HepG2 (cell line): ENCODE data around the gene RRBP1. TPM values are rescaled to one million over a fixed set of nuclear protein-coding genes. Genes with fewer than 3 reads are reported as not detected.

Experiments
- BORCS8-MEF2B ChIP-seq: sonication (generic); formaldehyde crosslinking; IDR thresholded peaks from 2 replicates; pipeline ENCODE4 v1.8.0; 2022; ENCODE audit warnings: mild to moderate bottlenecking, missing genetic modification reagents
- BRD4 ChIP-seq: sonication (generic); formaldehyde crosslinking; IDR thresholded peaks from 2 replicates; pipeline ENCODE4 v1.4.0; 2020; ENCODE audit warnings: missing genetic modification reagents
- JUND ChIP-seq: sonication (generic); formaldehyde crosslinking; IDR thresholded peaks from 2 replicates; pipeline ENCODE4 v1.8.0; 2022; ENCODE audit warnings: mild to moderate bottlenecking, missing genetic modification reagents
- RARA ChIP-seq: IDR thresholded peaks from 2 replicates; pipeline ENCODE4 v1.6.1; 2016; ENCODE audit warnings: missing genetic modification reagents, missing compliant biosample characterization
- RFX1 ChIP-seq: fragments of 450-650 bp; IDR thresholded peaks from 2 replicates; pipeline ENCODE4 v1.6.1; 2017
- ZNF451 ChIP-seq: sonication (generic); formaldehyde crosslinking; IDR thresholded peaks from 2 replicates; pipeline ENCODE4 v1.5.0; 2020; ENCODE audit warnings: mild to moderate bottlenecking, missing genetic modification reagents
- ZNF616 ChIP-seq: sonication (generic); formaldehyde crosslinking; IDR thresholded peaks from 2 replicates; pipeline ENCODE4 v1.5.0; 2020; ENCODE audit warnings: low read depth, mild to moderate bottlenecking, missing genetic modification reagents
- polyA plus RNA-seq, 8 experiments: library from polyadenylated mRNA; depleted of rRNA in 3 of 8; stranded (reverse) in 7 of 8; unstranded in 1 of 8; fragments of >200 nt; fragmentation: Illumina TruSeq in 4 of 8; extraction: Trizol in 4 of 8; gene quantifications; 2 replicates each; pipeline versions ENCODE4 v1.2.1 to v1.2.3, GENCODE V29; 2011 to 2016; ENCODE audit warnings: low read depth in 4 of 8, missing spikeins in 1 of 8, mixed read lengths in 1 of 8; ENCODE audit not compliant: insufficient read depth in 1 of 8
- total RNA-seq, 5 experiments: library from RNA; depleted of rRNA; stranded (reverse); fragments of >200 nt; fragmentation: Illumina TruSeq; extraction: Trizol; gene quantifications; 2 replicates each; pipeline ENCODE4 v1.2.3, GENCODE V29; 2016; ENCODE audit warnings: low read depth in 1 of 5
- TF ChIP-seq, protein P1 (sequence below): sonication (generic); formaldehyde crosslinking; IDR thresholded peaks from 2 replicates; pipeline ENCODE4 v1.9.0; 2021; ENCODE audit warnings: missing genetic modification reagents, borderline replicate concordance
- TF ChIP-seq, protein P2 (sequence below): sonication (generic); formaldehyde crosslinking; IDR thresholded peaks from 2 replicates; pipeline ENCODE4 v1.5.0; 2020; ENCODE audit warnings: mild to moderate bottlenecking, missing genetic modification reagents
- TF ChIP-seq, protein P3 (sequence below): sonication (generic); formaldehyde crosslinking; IDR thresholded peaks from 2 replicates; pipeline ENCODE4 v1.5.1; 2020; ENCODE audit warnings: mild to moderate bottlenecking, missing genetic modification reagents, moderate library complexity
- TF ChIP-seq, protein P4 (sequence below), 2 experiments: IDR thresholded peaks; 2 replicates each; pipeline ENCODE4 v1.6.1; 2011 to 2012; ENCODE audit warnings: low read length in 2 of 2, borderline replicate concordance in 1 of 2, low read depth in 1 of 2, mild to moderate bottlenecking in 1 of 2, moderate library complexity in 1 of 2
- TF ChIP-seq, protein P5 (sequence below): sonication (generic); formaldehyde crosslinking; conservative IDR thresholded peaks from 2 replicates; pipeline ENCODE4 v1.8.0; 2022; ENCODE audit warnings: mild to moderate bottlenecking, moderate library complexity, missing genetic modification reagents

RRBP1 gene
- total and polyA plus RNA-seq, 2 of the 13 experiments (the other 11 are each of a cell fraction or from before 2014, with no cell fraction given) = 150 to 222 TPM

DNA sequence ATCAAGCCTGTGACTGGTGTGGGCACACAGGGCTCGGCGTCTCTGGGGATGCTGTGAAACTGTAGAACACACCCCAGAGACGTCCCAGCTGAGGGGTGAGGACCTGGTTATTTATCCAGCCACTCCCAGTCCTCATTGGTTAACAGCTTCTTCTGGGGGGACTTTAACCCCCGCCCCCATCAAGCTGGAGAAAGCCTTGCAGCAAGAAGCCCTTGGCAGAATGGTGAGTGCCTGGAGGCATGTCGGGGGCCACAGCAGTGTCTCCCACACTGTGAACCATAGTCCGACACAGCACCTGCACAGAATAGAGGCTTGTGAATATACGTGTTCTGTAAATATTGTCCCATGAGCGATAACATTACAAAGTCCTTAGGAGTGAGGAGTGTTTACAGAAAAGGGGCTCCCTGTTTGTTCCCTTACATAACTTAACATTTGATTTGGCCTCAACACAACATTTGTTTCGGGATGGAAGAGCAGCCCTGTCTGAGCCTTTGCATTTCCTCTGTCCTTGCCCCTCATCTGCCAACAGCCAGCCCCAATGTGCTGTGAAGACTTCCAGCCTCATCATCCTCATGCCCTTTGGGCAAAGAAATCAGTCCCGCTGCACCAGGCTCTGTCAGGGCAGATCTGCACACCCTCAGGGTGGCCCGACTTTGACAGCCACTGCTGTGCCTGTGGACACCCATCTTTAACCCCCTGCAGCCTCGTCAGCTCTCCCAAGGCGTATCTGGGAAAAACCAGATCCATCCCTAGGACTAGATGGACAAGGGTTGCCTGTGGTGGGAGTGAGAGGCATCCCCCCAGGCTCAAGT, 2.2 kb upstream of the RRBP1 start (continued):
- TF ChIP-seq RFX1 (no peak), JUND (CRISPR knock-in tag) (peak; percentile 90), BRD4 (CRISPR knock-in tag) (0 out of 2 replicates have a peak, but pooled peaks have one; percentile 47), ZNF451 (CRISPR knock-in tag) (no peak), RARA (CRISPR knock-in tag) (peak; percentile 98), ZNF616 (CRISPR knock-in tag) (no peak), BORCS8-MEF2B (CRISPR knock-in tag) (peak; percentile 81)
- TF ChIP-seq, protein P1, sequence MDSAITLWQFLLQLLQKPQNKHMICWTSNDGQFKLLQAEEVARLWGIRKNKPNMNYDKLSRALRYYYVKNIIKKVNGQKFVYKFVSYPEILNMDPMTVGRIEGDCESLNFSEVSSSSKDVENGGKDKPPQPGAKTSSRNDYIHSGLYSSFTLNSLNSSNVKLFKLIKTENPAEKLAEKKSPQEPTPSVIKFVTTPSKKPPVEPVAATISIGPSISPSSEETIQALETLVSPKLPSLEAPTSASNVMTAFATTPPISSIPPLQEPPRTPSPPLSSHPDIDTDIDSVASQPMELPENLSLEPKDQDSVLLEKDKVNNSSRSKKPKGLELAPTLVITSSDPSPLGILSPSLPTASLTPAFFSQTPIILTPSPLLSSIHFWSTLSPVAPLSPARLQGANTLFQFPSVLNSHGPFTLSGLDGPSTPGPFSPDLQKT (CRISPR knock-in tag) = no peak
- TF ChIP-seq, protein P2, sequence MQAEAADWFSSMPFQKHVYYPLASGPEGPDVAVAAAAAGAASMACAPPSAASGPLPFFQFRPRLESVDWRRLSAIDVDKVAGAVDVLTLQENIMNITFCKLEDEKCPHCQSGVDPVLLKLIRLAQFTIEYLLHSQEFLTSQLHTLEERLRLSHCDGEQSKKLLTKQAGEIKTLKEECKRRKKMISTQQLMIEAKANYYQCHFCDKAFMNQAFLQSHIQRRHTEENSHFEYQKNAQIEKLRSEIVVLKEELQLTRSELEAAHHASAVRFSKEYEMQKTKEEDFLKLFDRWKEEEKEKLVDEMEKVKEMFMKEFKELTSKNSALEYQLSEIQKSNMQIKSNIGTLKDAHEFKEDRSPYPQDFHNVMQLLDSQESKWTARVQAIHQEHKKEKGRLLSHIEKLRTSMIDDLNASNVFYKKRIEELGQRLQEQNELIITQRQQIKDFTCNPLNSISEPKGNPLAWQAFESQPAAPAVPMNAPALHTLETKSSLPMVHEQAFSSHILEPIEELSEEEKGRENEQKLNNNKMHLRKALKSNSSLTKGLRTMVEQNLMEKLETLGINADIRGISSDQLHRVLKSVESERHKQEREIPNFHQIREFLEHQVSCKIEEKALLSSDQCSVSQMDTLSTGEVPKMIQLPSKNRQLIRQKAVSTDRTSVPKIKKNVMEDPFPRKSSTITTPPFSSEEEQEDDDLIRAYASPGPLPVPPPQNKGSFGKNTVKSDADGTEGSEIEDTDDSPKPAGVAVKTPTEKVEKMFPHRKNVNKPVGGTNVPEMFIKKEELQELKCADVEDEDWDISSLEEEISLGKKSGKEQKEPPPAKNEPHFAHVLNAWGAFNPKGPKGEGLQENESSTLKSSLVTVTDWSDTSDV (CRISPR knock-in tag) = no peak
- TF ChIP-seq, protein P3, sequence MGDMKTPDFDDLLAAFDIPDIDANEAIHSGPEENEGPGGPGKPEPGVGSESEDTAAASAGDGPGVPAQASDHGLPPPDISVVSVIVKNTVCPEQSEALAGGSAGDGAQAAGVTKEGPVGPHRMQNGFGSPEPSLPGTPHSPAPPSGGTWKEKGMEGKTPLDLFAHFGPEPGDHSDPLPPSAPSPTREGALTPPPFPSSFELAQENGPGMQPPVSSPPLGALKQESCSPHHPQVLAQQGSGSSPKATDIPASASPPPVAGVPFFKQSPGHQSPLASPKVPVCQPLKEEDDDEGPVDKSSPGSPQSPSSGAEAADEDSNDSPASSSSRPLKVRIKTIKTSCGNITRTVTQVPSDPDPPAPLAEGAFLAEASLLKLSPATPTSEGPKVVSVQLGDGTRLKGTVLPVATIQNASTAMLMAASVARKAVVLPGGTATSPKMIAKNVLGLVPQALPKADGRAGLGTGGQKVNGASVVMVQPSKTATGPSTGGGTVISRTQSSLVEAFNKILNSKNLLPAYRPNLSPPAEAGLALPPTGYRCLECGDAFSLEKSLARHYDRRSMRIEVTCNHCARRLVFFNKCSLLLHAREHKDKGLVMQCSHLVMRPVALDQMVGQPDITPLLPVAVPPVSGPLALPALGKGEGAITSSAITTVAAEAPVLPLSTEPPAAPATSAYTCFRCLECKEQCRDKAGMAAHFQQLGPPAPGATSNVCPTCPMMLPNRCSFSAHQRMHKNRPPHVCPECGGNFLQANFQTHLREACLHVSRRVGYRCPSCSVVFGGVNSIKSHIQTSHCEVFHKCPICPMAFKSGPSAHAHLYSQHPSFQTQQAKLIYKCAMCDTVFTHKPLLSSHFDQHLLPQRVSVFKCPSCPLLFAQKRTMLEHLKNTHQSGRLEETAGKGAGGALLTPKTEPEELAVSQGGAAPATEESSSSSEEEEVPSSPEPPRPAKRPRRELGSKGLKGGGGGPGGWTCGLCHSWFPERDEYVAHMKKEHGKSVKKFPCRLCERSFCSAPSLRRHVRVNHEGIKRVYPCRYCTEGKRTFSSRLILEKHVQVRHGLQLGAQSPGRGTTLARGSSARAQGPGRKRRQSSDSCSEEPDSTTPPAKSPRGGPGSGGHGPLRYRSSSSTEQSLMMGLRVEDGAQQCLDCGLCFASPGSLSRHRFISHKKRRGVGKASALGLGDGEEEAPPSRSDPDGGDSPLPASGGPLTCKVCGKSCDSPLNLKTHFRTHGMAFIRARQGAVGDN (CRISPR knock-in tag) = peak; percentile 80
- TF ChIP-seq, protein P4, sequence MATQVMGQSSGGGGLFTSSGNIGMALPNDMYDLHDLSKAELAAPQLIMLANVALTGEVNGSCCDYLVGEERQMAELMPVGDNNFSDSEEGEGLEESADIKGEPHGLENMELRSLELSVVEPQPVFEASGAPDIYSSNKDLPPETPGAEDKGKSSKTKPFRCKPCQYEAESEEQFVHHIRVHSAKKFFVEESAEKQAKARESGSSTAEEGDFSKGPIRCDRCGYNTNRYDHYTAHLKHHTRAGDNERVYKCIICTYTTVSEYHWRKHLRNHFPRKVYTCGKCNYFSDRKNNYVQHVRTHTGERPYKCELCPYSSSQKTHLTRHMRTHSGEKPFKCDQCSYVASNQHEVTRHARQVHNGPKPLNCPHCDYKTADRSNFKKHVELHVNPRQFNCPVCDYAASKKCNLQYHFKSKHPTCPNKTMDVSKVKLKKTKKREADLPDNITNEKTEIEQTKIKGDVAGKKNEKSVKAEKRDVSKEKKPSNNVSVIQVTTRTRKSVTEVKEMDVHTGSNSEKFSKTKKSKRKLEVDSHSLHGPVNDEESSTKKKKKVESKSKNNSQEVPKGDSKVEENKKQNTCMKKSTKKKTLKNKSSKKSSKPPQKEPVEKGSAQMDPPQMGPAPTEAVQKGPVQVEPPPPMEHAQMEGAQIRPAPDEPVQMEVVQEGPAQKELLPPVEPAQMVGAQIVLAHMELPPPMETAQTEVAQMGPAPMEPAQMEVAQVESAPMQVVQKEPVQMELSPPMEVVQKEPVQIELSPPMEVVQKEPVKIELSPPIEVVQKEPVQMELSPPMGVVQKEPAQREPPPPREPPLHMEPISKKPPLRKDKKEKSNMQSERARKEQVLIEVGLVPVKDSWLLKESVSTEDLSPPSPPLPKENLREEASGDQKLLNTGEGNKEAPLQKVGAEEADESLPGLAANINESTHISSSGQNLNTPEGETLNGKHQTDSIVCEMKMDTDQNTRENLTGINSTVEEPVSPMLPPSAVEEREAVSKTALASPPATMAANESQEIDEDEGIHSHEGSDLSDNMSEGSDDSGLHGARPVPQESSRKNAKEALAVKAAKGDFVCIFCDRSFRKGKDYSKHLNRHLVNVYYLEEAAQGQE (IDR thresholded peaks at IDR 0.05; ENCODE audit: borderline replicate concordance in 1 of 2, low read depth in 1 of 2, low read length in 2 of 2) = peak in 1 of 2 experiments; percentile 78; a peak in 2 of 4 replicates
- TF ChIP-seq, protein P5, sequence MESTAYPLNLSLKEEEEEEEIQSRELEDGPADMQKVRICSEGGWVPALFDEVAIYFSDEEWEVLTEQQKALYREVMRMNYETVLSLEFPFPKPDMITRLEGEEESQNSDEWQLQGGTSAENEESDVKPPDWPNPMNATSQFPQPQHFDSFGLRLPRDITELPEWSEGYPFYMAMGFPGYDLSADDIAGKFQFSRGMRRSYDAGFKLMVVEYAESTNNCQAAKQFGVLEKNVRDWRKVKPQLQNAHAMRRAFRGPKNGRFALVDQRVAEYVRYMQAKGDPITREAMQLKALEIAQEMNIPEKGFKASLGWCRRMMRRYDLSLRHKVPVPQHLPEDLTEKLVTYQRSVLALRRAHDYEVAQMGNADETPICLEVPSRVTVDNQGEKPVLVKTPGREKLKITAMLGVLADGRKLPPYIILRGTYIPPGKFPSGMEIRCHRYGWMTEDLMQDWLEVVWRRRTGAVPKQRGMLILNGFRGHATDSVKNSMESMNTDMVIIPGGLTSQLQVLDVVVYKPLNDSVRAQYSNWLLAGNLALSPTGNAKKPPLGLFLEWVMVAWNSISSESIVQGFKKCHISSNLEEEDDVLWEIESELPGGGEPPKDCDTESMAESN (CRISPR knock-in tag) = peak; percentile 70; the same call in 1 of the 2 replicates
